Karpas-422 (cell line): Measurements from ENCODE around the gene SLC3A2. TPM values are rescaled to one million over a fixed set of nuclear protein-coding genes. Genes with fewer than 3 reads are reported as not detected.

Experiments used
- DNase-seq: peaks from one replicate; pipeline ENCODE4 v3.0.0-alpha.2; 2015
- H2AFZ ChIP-seq: fragments of 200-600 bp; sonication (generic); 2 replicates; pipeline ENCODE4 v1.6.1; 2014; ENCODE audit warnings: antibody characterized with exemption, low read length, mixed read lengths
- H3K27ac ChIP-seq: fragments of 200-600 bp; sonication (generic); 2 replicates; pipeline ENCODE4 v1.5.1; 2014; ENCODE audit warnings: mild to moderate bottlenecking, low read length, moderate library complexity
- H3K27me3 ChIP-seq: fragments of 200-600 bp; sonication (generic); 2 replicates; pipeline ENCODE4 v1.6.1; 2014; ENCODE audit warnings: low read length, mixed read lengths
- H3K36me3 ChIP-seq: fragments of 200-600 bp; sonication (generic); 2 replicates; pipeline ENCODE4 v1.6.1; 2014; ENCODE audit warnings: low read length, mixed read lengths; ENCODE audit not compliant: insufficient read depth
- H3K4me1 ChIP-seq: fragments of 200-600 bp; sonication (generic); 2 replicates; pipeline ENCODE4 v1.6.1; 2014; ENCODE audit warnings: mild to moderate bottlenecking, low read length, mixed read lengths
- H3K4me2 ChIP-seq: fragments of 200-600 bp; sonication (generic); 2 replicates; pipeline ENCODE4 v1.6.1; 2014; ENCODE audit warnings: low read length, low read depth, mild to moderate bottlenecking; ENCODE audit not compliant: poor library complexity, severe bottlenecking
- H3K4me3 ChIP-seq: fragments of 200-600 bp; sonication (generic); 2 replicates; pipeline ENCODE4 v1.5.1; 2014; ENCODE audit warnings: mild to moderate bottlenecking, antibody characterized with exemption, low read length, mixed read lengths
- H3K79me2 ChIP-seq: fragments of 200-600 bp; sonication (generic); 2 replicates; pipeline ENCODE4 v1.6.1; 2014; ENCODE audit warnings: mild to moderate bottlenecking, low read length, mixed read lengths
- H3K9ac ChIP-seq: fragments of 200-600 bp; sonication (generic); 2 replicates; pipeline ENCODE4 v1.6.0; 2014; ENCODE audit warnings: low read length
- H3K9me2 ChIP-seq: fragments of 200-600 bp; sonication (generic), shearing (Covaris generic); replicated peaks from 2 replicates; pipeline ENCODE4 v1.6.0; 2014; ENCODE audit warnings: mild to moderate bottlenecking, low read length, moderate library complexity; ENCODE audit not compliant: insufficient read depth
- H3K9me3 ChIP-seq: fragments of 300-700, 200-600 bp; sonication (generic); 2 replicates; pipeline ENCODE4 v1.6.1; 2014; ENCODE audit warnings: low read length, mixed read lengths
- H4K20me1 ChIP-seq: fragments of 200-600 bp; sonication (generic); 2 replicates; pipeline ENCODE4 v1.6.1; 2014; ENCODE audit warnings: mild to moderate bottlenecking, antibody characterized with exemption, low read length, low read depth; ENCODE audit not compliant: insufficient read depth
- total RNA-seq: library from RNA; depleted of rRNA; stranded (reverse); fragments of >200 nt; shearing (Covaris generic); gene quantifications from 2 replicates; pipeline ENCODE4 v1.2.3, GENCODE V29; 2014; ENCODE audit warnings: low replicate concordance

SLC3A2 gene
- total RNA-seq, 1 experiment from 2014 or later, result 167 TPM

DNA sequence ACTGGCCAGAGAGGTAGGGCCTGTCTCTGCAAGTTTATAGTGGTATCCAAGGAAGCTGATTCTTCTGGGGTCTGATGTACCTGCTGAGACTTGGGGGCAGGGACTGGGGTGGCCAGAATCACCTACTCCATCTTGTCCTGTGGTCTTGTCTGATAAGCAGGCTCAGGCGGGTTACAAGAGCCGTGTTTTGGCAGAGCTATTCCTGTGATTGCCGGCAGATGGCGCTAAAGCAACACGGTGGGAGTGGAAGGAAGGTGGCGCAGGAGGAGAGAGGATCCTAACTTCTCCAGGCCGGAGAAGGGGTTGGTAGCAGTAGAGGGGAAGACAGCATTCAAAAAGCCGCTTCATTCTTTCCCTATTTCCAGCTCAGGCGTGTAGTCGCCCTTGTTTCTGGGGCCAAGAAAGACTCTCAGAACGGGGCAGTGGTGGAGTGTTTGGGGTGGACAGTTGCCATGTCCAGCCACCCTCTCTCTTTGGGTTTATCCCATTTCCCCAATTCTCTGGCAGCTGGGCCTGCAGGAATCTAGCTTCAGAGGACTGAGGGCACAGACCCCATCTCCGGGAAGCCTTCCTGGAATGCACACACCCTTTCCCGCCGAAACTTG is 25.3 kb downstream of the SLC3A2 start:
- H3K9me2 ChIP-seq, result no peaks in the 10 kb centered on the region
- peak; percentile 92 for DNase-seq
- H2AFZ ChIP-seq, result no peak overlapping the region
- no peaks in the 10 kb centered on the region for H3K79me2 ChIP-seq
- H3K4me2 ChIP-seq, result no peak overlapping the region
- no peaks in the 10 kb centered on the region for H3K9me3 ChIP-seq
- H4K20me1 ChIP-seq, result no peaks in the 10 kb centered on the region
- 0 out of 2 replicates have a peak, but pooled peaks cover 3% of the 10 kb centered on the region for H3K4me1 ChIP-seq
- no peak overlapping the region for H3K27ac ChIP-seq
- H3K36me3 ChIP-seq, result no peaks in the 10 kb centered on the region
- H3K4me3 ChIP-seq, result no peak overlapping the region
- no peak overlapping the region for H3K9ac ChIP-seq
- no peaks in the 10 kb centered on the region for H3K27me3 ChIP-seq

DNA sequence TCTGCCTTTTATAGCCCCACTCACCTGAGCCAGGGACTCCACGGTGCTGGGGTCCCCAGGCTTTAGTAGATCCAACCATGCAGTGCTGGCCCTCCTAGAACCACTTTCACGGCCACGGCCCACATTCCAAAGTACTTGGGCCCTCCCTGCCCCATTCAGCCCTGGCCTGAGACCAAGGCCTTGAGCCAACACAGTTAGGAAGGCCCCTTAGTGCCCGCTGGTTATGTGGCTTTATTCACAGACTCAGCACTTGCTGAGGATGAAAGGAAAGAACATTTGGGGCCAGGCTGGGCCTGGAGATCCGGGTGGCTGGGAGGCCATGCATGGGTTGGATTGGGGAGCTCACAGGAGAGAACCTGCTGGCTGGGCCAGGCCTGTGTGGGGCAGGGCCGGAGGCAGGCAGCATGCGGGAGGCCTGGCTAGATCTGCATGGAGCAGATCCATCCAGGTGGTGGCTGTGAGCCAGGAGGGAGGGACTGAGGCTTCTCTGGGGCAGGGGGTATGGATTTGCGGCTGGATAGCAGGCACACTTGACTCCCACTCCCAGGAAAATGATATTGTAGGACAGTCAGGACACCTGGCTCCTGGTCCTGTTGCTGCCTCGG is 27.9 kb downstream of the SLC3A2 start:
- Histone ChIP-seq H3K27me3 (no peaks in the 10 kb centered on the region), H2AFZ (no peak overlapping the region), H3K9me2 (no peaks in the 10 kb centered on the region), H3K79me2 (no peaks in the 10 kb centered on the region), H3K9me3 (no peaks in the 10 kb centered on the region), H3K4me2 (no peak overlapping the region), H4K20me1 (no peaks in the 10 kb centered on the region), H3K9ac (no peak overlapping the region), H3K4me1 (0 out of 2 replicates have a peak, but pooled peaks cover 3% of the 10 kb centered on the region), H3K27ac (no peak overlapping the region), H3K4me3 (no peak overlapping the region), H3K36me3 (no peaks in the 10 kb centered on the region)
- DNase-seq, result no peak

DNA sequence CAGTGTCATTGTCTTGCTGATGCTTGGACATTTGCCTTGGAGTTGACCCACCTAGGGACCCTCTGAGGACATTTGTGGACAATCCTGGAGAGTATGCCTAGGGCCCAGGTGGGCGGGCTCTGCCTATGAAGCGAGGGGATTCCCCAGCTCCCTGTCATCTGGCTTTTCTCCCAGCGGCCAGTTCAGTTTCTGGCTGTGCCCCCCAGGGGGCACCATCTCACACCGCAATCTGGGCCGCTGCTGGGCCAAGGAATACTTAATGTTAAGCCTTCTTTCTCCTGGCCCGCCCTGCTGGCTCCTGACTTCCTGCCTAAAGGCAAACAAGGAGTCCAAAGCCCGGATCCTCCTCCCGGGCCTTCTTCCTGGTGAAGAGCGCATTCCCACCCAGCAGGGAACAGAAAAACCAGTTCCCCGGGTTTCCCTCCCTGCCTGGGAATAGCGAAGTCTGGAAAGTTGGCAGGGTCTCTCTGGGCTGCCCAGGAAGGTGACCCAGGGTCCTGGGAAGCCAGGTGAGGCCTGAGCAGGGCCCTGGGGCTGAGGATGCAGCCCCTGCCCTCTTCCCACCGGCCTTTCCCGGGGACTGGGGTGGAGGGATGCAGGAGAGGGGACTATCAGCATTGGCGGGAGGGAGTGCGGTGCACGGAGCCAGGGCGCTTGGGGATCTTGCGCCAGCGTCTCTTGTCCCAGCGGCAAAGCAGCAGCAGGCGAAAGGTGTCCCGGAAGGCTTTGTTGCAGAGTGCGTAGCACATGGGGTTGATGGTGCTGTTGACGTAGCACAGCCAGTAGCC is 28.6 kb downstream of the SLC3A2 start:
- 0 out of 2 replicates have a peak, but pooled peaks cover 3% of the 10 kb centered on the region for H3K4me1 ChIP-seq
- H3K27me3 ChIP-seq, result no peaks in the 10 kb centered on the region
- H3K9me2 ChIP-seq, result no peaks in the 10 kb centered on the region
- no peak overlapping the region for H3K4me3 ChIP-seq
- no peaks in the 10 kb centered on the region for H3K79me2 ChIP-seq
- H3K27ac ChIP-seq, result no peak overlapping the region
- H2AFZ ChIP-seq, result no peak overlapping the region
- H3K9me3 ChIP-seq, result no peaks in the 10 kb centered on the region
- DNase-seq, result peak; percentile 67
- no peaks in the 10 kb centered on the region for H4K20me1 ChIP-seq
- no peak overlapping the region for H3K4me2 ChIP-seq
- no peaks in the 10 kb centered on the region for H3K36me3 ChIP-seq
- H3K9ac ChIP-seq, result no peak overlapping the region

DNA sequence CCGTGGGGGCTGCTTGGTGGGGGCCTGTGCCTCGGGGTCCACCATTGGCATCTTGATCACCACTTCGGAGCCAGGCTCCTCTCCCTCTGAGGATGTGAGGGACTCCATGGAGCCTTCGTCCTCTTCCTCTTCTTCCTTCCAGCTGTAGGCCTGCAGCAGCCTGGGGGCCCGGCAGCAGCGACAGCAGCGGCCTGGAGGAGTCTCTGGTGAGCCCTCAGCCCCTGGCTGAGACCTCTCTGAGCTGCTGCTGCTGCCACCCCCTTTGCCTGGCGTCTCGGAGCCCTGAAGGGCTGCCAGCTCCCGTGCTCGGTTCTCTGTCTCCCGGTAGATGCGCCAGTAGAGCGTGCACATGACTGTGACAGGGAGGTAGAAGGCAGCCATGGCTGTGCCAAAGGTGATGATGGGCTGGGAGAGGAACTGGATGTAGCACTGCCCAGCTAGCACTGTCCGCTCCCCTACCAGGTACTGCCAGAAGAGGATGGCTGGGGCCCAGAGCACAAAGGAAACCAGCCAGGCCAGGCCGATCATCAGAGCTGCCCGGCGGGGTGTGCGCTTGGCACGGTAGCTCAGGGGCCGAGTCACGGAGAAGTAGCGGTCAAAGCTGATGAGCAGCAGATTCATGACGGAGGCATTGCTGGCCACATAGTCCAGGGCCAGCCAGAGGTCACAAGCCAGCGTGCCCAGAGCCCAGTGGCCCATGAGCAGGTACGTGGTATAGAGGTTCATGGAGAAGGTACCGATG is 29.6 kb downstream of the SLC3A2 start:
- H3K9me2 ChIP-seq, result no peaks in the 10 kb centered on the region
- no peak overlapping the region for H3K9ac ChIP-seq
- H3K27ac ChIP-seq, result no peak overlapping the region
- no peak overlapping the region for H2AFZ ChIP-seq
- 0 out of 2 replicates have a peak, but pooled peaks cover 3% of the 10 kb centered on the region for H3K4me1 ChIP-seq
- H3K4me2 ChIP-seq, result no peak overlapping the region
- no peaks in the 10 kb centered on the region for H4K20me1 ChIP-seq
- H3K79me2 ChIP-seq, result no peaks in the 10 kb centered on the region
- H3K4me3 ChIP-seq, result no peak overlapping the region
- H3K27me3 ChIP-seq, result no peaks in the 10 kb centered on the region
- DNase-seq, result no peak
- no peaks in the 10 kb centered on the region for H3K36me3 ChIP-seq
- H3K9me3 ChIP-seq, result no peaks in the 10 kb centered on the region

DNA sequence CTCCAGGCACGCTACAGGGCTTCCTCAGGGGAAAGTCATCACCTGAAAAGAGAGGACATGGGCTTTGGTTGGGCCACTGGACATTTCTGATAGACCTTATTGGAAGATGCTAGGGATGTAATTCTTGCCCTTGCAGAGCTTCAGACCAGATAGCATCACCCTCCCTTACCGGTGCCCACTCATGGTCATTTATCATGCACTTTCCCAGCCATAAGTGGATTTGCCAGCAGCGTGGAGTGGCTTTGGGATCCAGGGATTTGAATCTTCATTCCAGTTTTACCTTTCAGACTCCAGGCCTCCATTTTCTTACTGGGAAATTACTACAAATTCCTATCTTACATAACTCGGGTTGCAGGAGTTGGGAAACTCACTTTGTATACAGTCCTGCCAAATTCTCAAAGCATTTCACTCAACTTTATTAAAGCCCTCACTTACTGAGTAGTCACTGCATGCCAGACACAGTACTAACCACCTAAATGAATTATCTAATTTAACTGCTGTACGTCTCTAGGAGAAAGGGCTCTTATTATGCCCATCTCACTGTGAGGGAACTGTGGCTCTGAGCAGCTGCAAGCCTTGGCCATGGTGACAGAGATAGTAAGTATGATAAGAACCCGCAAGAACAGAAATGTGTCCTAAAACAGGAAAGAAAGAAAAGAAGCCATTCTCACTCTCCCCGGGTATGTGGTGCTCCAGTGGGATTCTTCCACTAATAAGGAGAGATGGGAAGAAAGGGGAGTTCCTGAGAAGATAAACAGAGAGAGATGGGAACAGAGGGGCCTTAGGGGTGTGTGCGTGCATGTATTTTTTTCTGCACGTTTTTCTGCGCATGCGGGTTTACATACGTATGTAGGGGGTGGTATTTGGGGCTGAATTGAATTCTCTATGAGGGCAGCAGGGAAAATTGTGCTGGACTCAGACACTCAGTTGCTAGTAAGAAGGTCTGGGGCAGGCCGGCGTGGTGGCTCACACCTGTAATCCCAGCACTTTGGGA is 30.7 kb downstream of the SLC3A2 start:
- Histone ChIP-seq H3K9ac (no peak overlapping the region), H2AFZ (no peak overlapping the region), H3K27me3 (no peaks in the 10 kb centered on the region), H3K4me3 (no peak overlapping the region), H4K20me1 (no peaks in the 10 kb centered on the region), H3K79me2 (no peaks in the 10 kb centered on the region), H3K4me2 (no peak overlapping the region), H3K4me1 (no peaks in the 10 kb centered on the region), H3K9me3 (no peaks in the 10 kb centered on the region), H3K27ac (no peak overlapping the region), H3K9me2 (no peaks in the 10 kb centered on the region), H3K36me3 (no peaks in the 10 kb centered on the region)
- no peak for DNase-seq

DNA sequence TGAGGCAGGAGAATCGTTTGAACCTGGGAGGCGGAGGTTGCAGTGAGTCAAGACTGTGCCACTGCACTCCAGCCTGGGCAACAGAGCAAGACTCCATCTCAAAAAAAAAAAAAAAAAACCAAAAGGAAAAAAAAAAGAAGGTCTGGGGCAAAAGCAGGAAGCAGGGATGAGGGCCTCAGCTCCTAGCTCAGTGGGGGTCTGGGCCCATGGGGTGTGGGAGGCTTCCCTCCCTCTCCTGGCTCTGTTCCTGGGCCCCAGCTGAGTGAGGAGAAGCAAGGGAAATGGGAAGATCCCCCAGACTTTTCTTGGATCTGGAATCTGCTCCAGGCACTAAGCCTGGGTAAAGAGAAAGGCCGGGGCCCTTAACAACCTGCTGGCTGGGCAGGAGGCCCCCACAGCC is 31.6 kb downstream of the SLC3A2 start:
- no peak for DNase-seq
- no peak overlapping the region for H3K27ac ChIP-seq
- no peak overlapping the region for H3K4me3 ChIP-seq
- no peak overlapping the region for H3K9ac ChIP-seq
- H3K79me2 ChIP-seq, result no peaks in the 10 kb centered on the region
- H3K9me3 ChIP-seq, result no peaks in the 10 kb centered on the region
- no peaks in the 10 kb centered on the region for H4K20me1 ChIP-seq
- H2AFZ ChIP-seq, result no peak overlapping the region
- no peaks in the 10 kb centered on the region for H3K4me1 ChIP-seq
- no peak overlapping the region for H3K4me2 ChIP-seq
- no peaks in the 10 kb centered on the region for H3K36me3 ChIP-seq
- no peaks in the 10 kb centered on the region for H3K9me2 ChIP-seq
- no peaks in the 10 kb centered on the region for H3K27me3 ChIP-seq

DNA sequence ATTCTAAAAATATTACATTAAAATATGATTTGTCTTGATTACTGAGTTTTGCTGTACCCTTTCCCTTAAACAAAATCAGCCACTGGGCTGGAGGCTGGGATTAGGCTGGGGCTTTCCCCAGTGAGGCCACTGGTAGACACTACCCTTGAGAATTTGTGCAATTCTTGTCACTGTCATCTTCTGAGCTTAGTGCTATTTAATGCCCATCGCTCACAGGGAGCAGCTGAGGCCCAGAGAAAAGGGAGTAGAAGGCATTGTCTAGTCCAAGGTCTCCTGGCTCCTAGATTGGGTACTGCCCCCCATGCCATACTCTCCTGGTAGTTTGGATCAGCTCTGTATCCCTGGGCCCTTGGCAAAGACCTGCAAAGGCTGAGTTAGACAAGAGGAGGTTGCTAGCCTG is 33.7 kb downstream of the SLC3A2 start:
- H4K20me1 ChIP-seq, result no peaks in the 10 kb centered on the region
- no peak overlapping the region for H2AFZ ChIP-seq
- DNase-seq, result no peak
- H3K36me3 ChIP-seq, result no peaks in the 10 kb centered on the region
- no peak overlapping the region for H3K9ac ChIP-seq
- no peaks in the 10 kb centered on the region for H3K79me2 ChIP-seq
- H3K4me2 ChIP-seq, result no peak overlapping the region
- H3K4me1 ChIP-seq, result no peaks in the 10 kb centered on the region
- H3K9me3 ChIP-seq, result no peaks in the 10 kb centered on the region
- no peak overlapping the region for H3K27ac ChIP-seq
- H3K9me2 ChIP-seq, result no peaks in the 10 kb centered on the region
- no peaks in the 10 kb centered on the region for H3K27me3 ChIP-seq
- H3K4me3 ChIP-seq, result no peak overlapping the region
